ENCODE measurements around the gene TMUB2. TPM values are rescaled to one million over a fixed set of nuclear protein-coding genes. Genes with fewer than 3 reads are reported as not detected.
A peak's percentile ranks its signal among the peaks of the same experiment; 100 is the strongest.

Gene TMUB2
- total and polyA plus RNA-seq, 9 of the 15 experiments (the other 6 are each of a cell fraction or from before 2014, with no cell fraction given): 4.1 to 29.8 (median 16.3) TPM

DNA sequence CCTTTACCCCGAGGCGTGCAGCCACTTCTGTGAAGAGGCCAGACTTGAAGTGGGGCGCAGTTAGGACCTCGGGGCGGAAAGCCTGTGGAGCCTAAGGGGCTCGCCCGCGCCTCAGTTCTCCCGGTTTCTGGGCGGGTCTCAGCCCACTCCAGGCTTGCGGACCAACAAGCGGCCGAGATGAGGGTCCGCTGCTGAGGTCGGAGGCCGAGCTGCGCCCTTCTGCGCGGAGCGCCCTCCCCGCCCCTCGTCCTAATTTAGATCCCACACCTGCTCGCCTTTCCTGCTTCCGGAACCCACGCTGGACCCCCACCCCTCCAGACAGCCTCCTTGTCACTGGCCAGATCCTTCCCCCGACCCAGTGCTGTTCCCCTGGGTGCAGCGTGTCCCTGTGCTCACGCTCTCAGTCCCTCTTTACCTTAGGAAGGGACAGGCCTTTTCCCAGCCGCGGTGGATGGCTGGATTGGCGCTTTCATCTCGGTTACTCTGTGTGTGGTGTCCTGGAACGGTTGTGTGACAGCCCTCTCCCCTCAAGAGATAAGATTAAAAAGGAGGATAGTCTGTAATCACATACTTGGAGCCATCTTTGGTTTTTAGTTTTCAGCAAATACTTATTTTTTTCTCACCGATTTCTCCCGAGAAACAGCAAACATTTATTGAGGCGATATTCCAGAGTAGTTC lies 13.8 kb downstream of the TMUB2 start (continued):
- TF ChIP-seq ZNF41 (CRISPR knock-in tag; conservative IDR thresholded peaks at IDR 0.05) (no peak), MBD2 (IDR thresholded peaks at IDR 0.05; ENCODE audit: borderline replicate concordance, low read depth) (no peak), ETS2 (tag; IDR thresholded peaks at IDR 0.05; ENCODE audit: borderline replicate concordance, poor library complexity, severe bottlenecking) (no peak), EZH2 (IDR thresholded peaks at IDR 0.05; ENCODE audit: borderline replicate concordance, low read depth, low read length) (no peak), TCF3 (CRISPR knock-in tag; IDR thresholded peaks at IDR 0.05) (no peak), HOXB6 (CRISPR knock-in tag; IDR thresholded peaks at IDR 0.05; ENCODE audit: borderline replicate concordance) (no peak), ZNF175 (CRISPR knock-in tag; IDR thresholded peaks at IDR 0.05; ENCODE audit: low read depth) (no peak), CBFB (CRISPR knock-in tag; IDR thresholded peaks at IDR 0.05) (no peak), SIN3B (IDR thresholded peaks at IDR 0.05; ENCODE audit: low read depth) (peak; percentile 41; the same call in 1 of the 2 replicates), SMAD4 (CRISPR knock-in tag; conservative IDR thresholded peaks at IDR 0.05) (0 out of 2 replicates have a peak, but pooled peaks have one; percentile 13), SMAD2 (IDR thresholded peaks at IDR 0.05; ENCODE audit: low read depth, low read length) (no peak), SPI1 (IDR thresholded peaks at IDR 0.05; ENCODE audit: borderline replicate concordance, low read depth, low read length) (no peak), TOE1 (IDR thresholded peaks at IDR 0.05; ENCODE audit: borderline replicate concordance) (peak; percentile 47; the same call in 1 of the 2 replicates), TOE1 (CRISPR knock-in tag; IDR thresholded peaks at IDR 0.05; ENCODE audit: borderline replicate concordance, low read depth) (no peak), ZNF324 (CRISPR knock-in tag; IDR thresholded peaks at IDR 0.05) (no peak), ZSCAN29 (IDR thresholded peaks at IDR 0.05) (no peak), BRF1 (IDR thresholded peaks at IDR 0.05; ENCODE audit: borderline replicate concordance, extremely low read depth, insufficient read length) (no peak), NFXL1 (CRISPR knock-in tag; IDR thresholded peaks at IDR 0.05) (no peak), GTF2A2 (tag; IDR thresholded peaks at IDR 0.05) (no peak)
- TF ChIP-seq, protein P1, sequence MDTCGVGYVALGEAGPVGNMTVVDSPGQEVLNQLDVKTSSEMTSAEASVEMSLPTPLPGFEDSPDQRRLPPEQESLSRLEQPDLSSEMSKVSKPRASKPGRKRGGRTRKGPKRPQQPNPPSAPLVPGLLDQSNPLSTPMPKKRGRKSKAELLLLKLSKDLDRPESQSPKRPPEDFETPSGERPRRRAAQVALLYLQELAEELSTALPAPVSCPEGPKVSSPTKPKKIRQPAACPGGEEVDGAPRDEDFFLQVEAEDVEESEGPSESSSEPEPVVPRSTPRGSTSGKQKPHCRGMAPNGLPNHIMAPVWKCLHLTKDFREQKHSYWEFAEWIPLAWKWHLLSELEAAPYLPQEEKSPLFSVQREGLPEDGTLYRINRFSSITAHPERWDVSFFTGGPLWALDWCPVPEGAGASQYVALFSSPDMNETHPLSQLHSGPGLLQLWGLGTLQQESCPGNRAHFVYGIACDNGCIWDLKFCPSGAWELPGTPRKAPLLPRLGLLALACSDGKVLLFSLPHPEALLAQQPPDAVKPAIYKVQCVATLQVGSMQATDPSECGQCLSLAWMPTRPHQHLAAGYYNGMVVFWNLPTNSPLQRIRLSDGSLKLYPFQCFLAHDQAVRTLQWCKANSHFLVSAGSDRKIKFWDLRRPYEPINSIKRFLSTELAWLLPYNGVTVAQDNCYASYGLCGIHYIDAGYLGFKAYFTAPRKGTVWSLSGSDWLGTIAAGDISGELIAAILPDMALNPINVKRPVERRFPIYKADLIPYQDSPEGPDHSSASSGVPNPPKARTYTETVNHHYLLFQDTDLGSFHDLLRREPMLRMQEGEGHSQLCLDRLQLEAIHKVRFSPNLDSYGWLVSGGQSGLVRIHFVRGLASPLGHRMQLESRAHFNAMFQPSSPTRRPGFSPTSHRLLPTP (IDR thresholded peaks at IDR 0.05; ENCODE audit: borderline replicate concordance, extremely low read depth, insufficient read length): no peak
- TF ChIP-seq, protein P2, sequence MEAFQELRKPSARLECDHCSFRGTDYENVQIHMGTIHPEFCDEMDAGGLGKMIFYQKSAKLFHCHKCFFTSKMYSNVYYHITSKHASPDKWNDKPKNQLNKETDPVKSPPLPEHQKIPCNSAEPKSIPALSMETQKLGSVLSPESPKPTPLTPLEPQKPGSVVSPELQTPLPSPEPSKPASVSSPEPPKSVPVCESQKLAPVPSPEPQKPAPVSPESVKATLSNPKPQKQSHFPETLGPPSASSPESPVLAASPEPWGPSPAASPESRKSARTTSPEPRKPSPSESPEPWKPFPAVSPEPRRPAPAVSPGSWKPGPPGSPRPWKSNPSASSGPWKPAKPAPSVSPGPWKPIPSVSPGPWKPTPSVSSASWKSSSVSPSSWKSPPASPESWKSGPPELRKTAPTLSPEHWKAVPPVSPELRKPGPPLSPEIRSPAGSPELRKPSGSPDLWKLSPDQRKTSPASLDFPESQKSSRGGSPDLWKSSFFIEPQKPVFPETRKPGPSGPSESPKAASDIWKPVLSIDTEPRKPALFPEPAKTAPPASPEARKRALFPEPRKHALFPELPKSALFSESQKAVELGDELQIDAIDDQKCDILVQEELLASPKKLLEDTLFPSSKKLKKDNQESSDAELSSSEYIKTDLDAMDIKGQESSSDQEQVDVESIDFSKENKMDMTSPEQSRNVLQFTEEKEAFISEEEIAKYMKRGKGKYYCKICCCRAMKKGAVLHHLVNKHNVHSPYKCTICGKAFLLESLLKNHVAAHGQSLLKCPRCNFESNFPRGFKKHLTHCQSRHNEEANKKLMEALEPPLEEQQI (IDR thresholded peaks at IDR 0.05): no peak
- TF ChIP-seq, protein P3, sequence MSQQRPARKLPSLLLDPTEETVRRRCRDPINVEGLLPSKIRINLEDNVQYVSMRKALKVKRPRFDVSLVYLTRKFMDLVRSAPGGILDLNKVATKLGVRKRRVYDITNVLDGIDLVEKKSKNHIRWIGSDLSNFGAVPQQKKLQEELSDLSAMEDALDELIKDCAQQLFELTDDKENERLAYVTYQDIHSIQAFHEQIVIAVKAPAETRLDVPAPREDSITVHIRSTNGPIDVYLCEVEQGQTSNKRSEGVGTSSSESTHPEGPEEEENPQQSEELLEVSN (IDR thresholded peaks at IDR 0.05; ENCODE audit: borderline replicate concordance in 1 of 2, extremely low read depth in 1 of 2, insufficient read depth in 1 of 2, insufficient read length in 1 of 2, low read depth in 1 of 2, low read length in 1 of 2, poor library complexity in 1 of 2, severe bottlenecking in 1 of 2): no peak

Measured in K562 (cell line).